Left ventricle myocardium inferior (tissue), 1 donor: Measurements from ENCODE around the gene PRR13. TPM values are rescaled to one million over a fixed set of nuclear protein-coding genes. Genes with fewer than 3 reads are reported as not detected.

Source experiments
- DNase-seq: peaks from one replicate; pipeline ENCODE4 v3.0.0-alpha.2; 2020
- H3K27ac ChIP-seq: fragments of 200-600 bp; replicated peaks from 2 replicates; pipeline ENCODE4 v1.8.0; 2021
- H3K27me3 ChIP-seq: fragments of 200-600 bp; 2 replicates; pipeline ENCODE4 v1.8.0; 2021; ENCODE audit warnings: low read depth
- H3K36me3 ChIP-seq: fragments of 200-600 bp; 2 replicates; pipeline ENCODE4 v1.8.0; 2021
- H3K4me1 ChIP-seq: fragments of 200-600 bp; 2 replicates; pipeline ENCODE4 v1.8.0; 2021
- H3K4me3 ChIP-seq: fragments of 200-600 bp; 2 replicates; pipeline ENCODE4 v1.8.0; 2021; ENCODE audit warnings: mild to moderate bottlenecking, moderate library complexity
- H3K9me3 ChIP-seq: fragments of 200-600 bp; replicated peaks from 2 replicates; pipeline ENCODE4 v1.8.0; 2021
- CTCF ChIP-seq: fragments of 200-600 bp; IDR thresholded peaks from 2 replicates; pipeline ENCODE4 v1.8.0; 2021; ENCODE audit warnings: antibody characterized with exemption, mild to moderate bottlenecking, borderline replicate concordance
- intact Hi-C: fragments of 100-400 bp; cut with micrococcal nuclease; formaldehyde crosslinking; loops from one replicate; pipeline ENCODE4 v1.11.0; 2022
- total RNA-seq: library from RNA; stranded (reverse); fragmentation: NEBNext Ultra II Directional; extraction: Animal tissue kit (Norgen Biotek cat#: 25700); gene quantifications from one replicate; pipeline ENCODE4 v1.2.1, GENCODE V29; 2021
- donor health status: DM: no; HTN: yes; CAD: no; lungs with severe emphysema.

The PRR13 gene
- total RNA-seq, 1 donor from 2014 or later, result 53.1 TPM

GRCh38 chr12:53423597-53423996 lies 17.9 kb upstream of the PRR13 start, which contains the start of gene AMHR2:
Gene AMHR2, plus strand, starts transcription at chr12:53423855. Its CDS starts 80 bp downstream, at chr12:53423935.
- Histone ChIP-seq H3K27me3 (no peaks in the 10 kb centered on the region), H3K36me3 (no peaks in the 10 kb centered on the region), H3K4me1 (peaks cover 11% of the 10 kb centered on the region), H3K27ac (no peak within 1 kb of the TSS), H3K4me3 (no peak within 1 kb of the TSS), H3K9me3 (no peaks in the 10 kb centered on the region)
- TF ChIP-seq CTCF, result no peak
- DNase-seq, result no peak
- intact Hi-C loops, result no loop called here

- DNase-seq, result no peak
- no peak overlapping the region for H3K27ac ChIP-seq
- H3K27me3 ChIP-seq, result no peaks in the 10 kb centered on the region
- H3K4me3 ChIP-seq, result no peak overlapping the region
- intact Hi-C loops, result no loop called here
- H3K36me3 ChIP-seq, result no peaks in the 10 kb centered on the region
- peaks cover 11% of the 10 kb centered on the region for H3K4me1 ChIP-seq
- no peak for TF ChIP-seq CTCF
- H3K9me3 ChIP-seq, result no peaks in the 10 kb centered on the region
These were observed 16.7 kb upstream of the PRR13 start for GRCh38 chr12:53424626-53425514.

GRCh38 chr12:53425515-53426150 lies 15.9 kb upstream of the PRR13 start:
- no peak for DNase-seq
- Histone ChIP-seq H3K27ac (no peak overlapping the region), H3K36me3 (no peaks in the 10 kb centered on the region), H3K4me1 (peaks cover 11% of the 10 kb centered on the region), H3K9me3 (no peaks in the 10 kb centered on the region), H3K4me3 (no peak overlapping the region), H3K27me3 (no peaks in the 10 kb centered on the region)
- no peak for TF ChIP-seq CTCF
- intact Hi-C loops, result no loop called here

- H3K27me3 ChIP-seq, result no peaks in the 10 kb centered on the region
- H3K4me3 ChIP-seq, result no peak overlapping the region
- no peaks in the 10 kb centered on the region for H3K4me1 ChIP-seq
- TF ChIP-seq CTCF, result no peak
- intact Hi-C loops, result no loop called here
- H3K9me3 ChIP-seq, result no peaks in the 10 kb centered on the region
- no peak for DNase-seq
- no peaks in the 10 kb centered on the region for H3K36me3 ChIP-seq
- no peak overlapping the region for H3K27ac ChIP-seq
These were observed 13.5 kb upstream of the PRR13 start for GRCh38 chr12:53427905-53428594.

GRCh38 chr12:53428741-53429140 lies 12.8 kb upstream of the PRR13 start:
- Histone ChIP-seq H3K27me3 (no peaks in the 10 kb centered on the region), H3K4me1 (no peaks in the 10 kb centered on the region), H3K27ac (no peak overlapping the region), H3K36me3 (no peaks in the 10 kb centered on the region), H3K4me3 (no peak overlapping the region), H3K9me3 (no peaks in the 10 kb centered on the region)
- no peak for DNase-seq
- intact Hi-C loops, result no loop called here
- TF ChIP-seq CTCF, result no peak
